ENCODE results near the gene HMCN2.

The HMCN2 gene

GRCh38 chr9:130264414-130265350 is 878 bp upstream of the HMCN2 start:
- H3K9ac ChIP-seq (ENCODE audit: insufficient read length), result no peak overlapping the region
- DNase-seq (ENCODE audit: low read depth, low spot score), result no peak
- H3K9me3 ChIP-seq (ENCODE audit: low read depth, low read length), result no peaks in the 10 kb centered on the region
- no peak overlapping the region for H3K27ac ChIP-seq
- TF ChIP-seq FOXP2 (optimal IDR thresholded peaks at IDR 0.05; ENCODE audit: control extremely low read depth, extremely low read length, insufficient read depth) (no peak), EZH2 (IDR thresholded peaks at IDR 0.05) (no peak), POLR2AphosphoS5 (IDR thresholded peaks at IDR 0.05; ENCODE audit: borderline replicate concordance, low read depth, low read length) (no peak)
- no peaks in the 10 kb centered on the region for H3K36me3 ChIP-seq (ENCODE audit: insufficient read depth, low read length)
- H3K4me3 ChIP-seq, result no peak overlapping the region

- H3K9me3 ChIP-seq (ENCODE audit: low read depth, low read length), result no peaks in the 10 kb centered on the region
- no peak for DNase-seq (ENCODE audit: low read depth, low spot score)
- TF ChIP-seq POLR2AphosphoS5 (IDR thresholded peaks at IDR 0.05; ENCODE audit: borderline replicate concordance, low read depth, low read length) (no peak), EZH2 (IDR thresholded peaks at IDR 0.05) (no peak), FOXP2 (optimal IDR thresholded peaks at IDR 0.05; ENCODE audit: control extremely low read depth, extremely low read length, insufficient read depth) (no peak)
- no peak overlapping the region for H3K4me3 ChIP-seq
- no peak overlapping the region for H3K9ac ChIP-seq (ENCODE audit: insufficient read length)
- H3K36me3 ChIP-seq (ENCODE audit: insufficient read depth, low read length), result no peaks in the 10 kb centered on the region
- H3K27ac ChIP-seq, result no peak overlapping the region
Observed at GRCh38 chr9:130266236-130267098, 907 bp downstream of the HMCN2 start.

- no peaks in the 10 kb centered on the region for H3K36me3 ChIP-seq (ENCODE audit: insufficient read depth, low read length)
- no peak overlapping the region for H3K27ac ChIP-seq
- no peak overlapping the region for H3K4me3 ChIP-seq
- TF ChIP-seq POLR2AphosphoS5 (IDR thresholded peaks at IDR 0.05; ENCODE audit: borderline replicate concordance, low read depth, low read length) (no peak), EZH2 (IDR thresholded peaks at IDR 0.05) (no peak), FOXP2 (optimal IDR thresholded peaks at IDR 0.05; ENCODE audit: control extremely low read depth, extremely low read length, insufficient read depth) (no peak)
- DNase-seq (ENCODE audit: low read depth, low spot score), result no peak
- H3K9me3 ChIP-seq (ENCODE audit: low read depth, low read length), result no peaks in the 10 kb centered on the region
- no peak overlapping the region for H3K9ac ChIP-seq (ENCODE audit: insufficient read length)
Observed at GRCh38 chr9:130267930-130268329, 2.4 kb downstream of the HMCN2 start.

GRCh38 chr9:130268521-130269211 is 3.1 kb downstream of the HMCN2 start:
- Histone ChIP-seq H3K27ac (no peak overlapping the region; the same call in 1 of the 2 replicates), H3K9me3 (ENCODE audit: low read depth, low read length) (no peaks in the 10 kb centered on the region), H3K9ac (ENCODE audit: insufficient read length) (no peak overlapping the region), H3K36me3 (ENCODE audit: insufficient read depth, low read length) (no peaks in the 10 kb centered on the region), H3K4me3 (no peak overlapping the region)
- no peak for TF ChIP-seq EZH2 (IDR thresholded peaks at IDR 0.05)
- no peak for TF ChIP-seq FOXP2 (optimal IDR thresholded peaks at IDR 0.05; ENCODE audit: control extremely low read depth, extremely low read length, insufficient read depth)
- TF ChIP-seq POLR2AphosphoS5 (IDR thresholded peaks at IDR 0.05; ENCODE audit: borderline replicate concordance, low read depth, low read length), result no peak
- DNase-seq (ENCODE audit: low read depth, low spot score), result no peak

- no peak for DNase-seq (ENCODE audit: low read depth, low spot score)
Observed at GRCh38 chr9:130271473-130271872, 5.9 kb downstream of the HMCN2 start.

GRCh38 chr9:130275156-130275555 is 9.6 kb downstream of the HMCN2 start:
- Histone ChIP-seq H3K4me3 (no peak overlapping the region), H3K9ac (ENCODE audit: insufficient read length) (no peak overlapping the region), H3K9me3 (ENCODE audit: low read depth, low read length) (no peaks in the 10 kb centered on the region), H3K27ac (no peak overlapping the region), H3K36me3 (ENCODE audit: insufficient read depth, low read length) (no peaks in the 10 kb centered on the region)
- no peak for DNase-seq (ENCODE audit: low read depth, low spot score)
- TF ChIP-seq POLR2AphosphoS5 (IDR thresholded peaks at IDR 0.05; ENCODE audit: borderline replicate concordance, low read depth, low read length) (no peak), EZH2 (IDR thresholded peaks at IDR 0.05) (no peak), FOXP2 (optimal IDR thresholded peaks at IDR 0.05; ENCODE audit: control extremely low read depth, extremely low read length, insufficient read depth) (no peak)

More at GRCh38 chr9:130271473-130271872, 5.9 kb downstream of the HMCN2 start:
- H3K36me3 ChIP-seq (ENCODE audit: insufficient read depth, low read length), result no peaks in the 10 kb centered on the region
- TF ChIP-seq FOXP2 (optimal IDR thresholded peaks at IDR 0.05; ENCODE audit: control extremely low read depth, extremely low read length, insufficient read depth) (no peak), EZH2 (IDR thresholded peaks at IDR 0.05) (no peak), POLR2AphosphoS5 (IDR thresholded peaks at IDR 0.05; ENCODE audit: borderline replicate concordance, low read depth, low read length) (no peak)
- H3K9me3 ChIP-seq (ENCODE audit: low read depth, low read length), result no peaks in the 10 kb centered on the region
- no peak overlapping the region for H3K4me3 ChIP-seq
- H3K27ac ChIP-seq, result no peak overlapping the region
- no peak overlapping the region for H3K9ac ChIP-seq (ENCODE audit: insufficient read length)

GRCh38 chr9:130276121-130276520 is 10.6 kb downstream of the HMCN2 start:
- DNase-seq (ENCODE audit: low read depth, low spot score), result no peak
- TF ChIP-seq FOXP2 (optimal IDR thresholded peaks at IDR 0.05; ENCODE audit: control extremely low read depth, extremely low read length, insufficient read depth), result no peak
- no peak for TF ChIP-seq EZH2 (IDR thresholded peaks at IDR 0.05)
- no peak for TF ChIP-seq POLR2AphosphoS5 (IDR thresholded peaks at IDR 0.05; ENCODE audit: borderline replicate concordance, low read depth, low read length)
- no peaks in the 10 kb centered on the region for H3K36me3 ChIP-seq (ENCODE audit: insufficient read depth, low read length)
- H3K9me3 ChIP-seq (ENCODE audit: low read depth, low read length), result no peaks in the 10 kb centered on the region
- no peak overlapping the region for H3K27ac ChIP-seq
- no peak overlapping the region for H3K4me3 ChIP-seq
- H3K9ac ChIP-seq (ENCODE audit: insufficient read length), result no peak overlapping the region
